KBM-7 (cell line): ENCODE measurements around the gene CALD1.

Source experiments
- DNase-seq: peaks from one replicate; pipeline ENCODE4 v3.0.0-alpha.2; 2015
- in situ Hi-C: fragments of 300-500 bp; cut with MboI; formaldehyde crosslinking; loops from 2 replicates; pipeline ENCODE4 v1.14.3; 2020; ENCODE audit warnings: low sequenced_read_pairs, low pct_unique_long_range_greater_than_20kb, mixed read lengths

CALD1 gene

DNA sequence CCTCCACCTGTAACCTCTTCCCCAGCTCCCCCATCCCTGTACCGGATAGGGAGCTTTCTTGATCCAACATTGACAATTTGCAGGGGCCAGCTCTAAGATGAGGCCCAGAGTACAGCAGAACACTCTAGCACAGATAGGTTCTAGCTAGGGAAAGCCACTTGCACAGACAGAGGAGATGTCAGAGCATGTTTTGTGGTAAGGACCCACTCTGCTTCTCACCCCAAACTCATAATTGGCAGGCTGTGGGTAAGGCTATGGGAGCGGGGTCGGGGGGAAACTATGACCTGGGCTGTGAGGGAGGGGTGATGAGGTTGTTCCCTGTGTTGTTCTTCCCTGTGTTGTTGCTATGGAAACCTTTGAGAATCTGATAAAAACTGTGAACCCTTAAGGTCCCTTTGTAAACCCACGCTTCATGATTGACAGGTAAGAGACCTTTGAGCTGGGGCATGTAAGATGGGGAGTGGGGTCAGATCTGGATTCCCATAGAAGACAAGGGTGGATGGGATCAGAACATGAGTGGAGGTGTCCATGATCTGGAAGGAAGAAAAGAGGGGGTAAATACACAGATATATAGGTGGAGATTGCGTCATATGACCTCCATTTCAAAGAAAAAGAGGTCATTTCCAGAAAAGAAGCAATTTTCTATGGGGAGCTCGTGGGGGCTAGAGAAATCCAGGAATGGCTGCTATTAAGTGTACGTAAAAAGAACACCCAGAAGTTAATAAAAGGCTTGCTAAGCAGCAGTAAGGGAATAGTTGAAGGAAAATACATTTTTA is 4.0 kb downstream of the CALD1 start:
- in situ Hi-C loops, result no loop called here
- no peak for DNase-seq

DNA sequence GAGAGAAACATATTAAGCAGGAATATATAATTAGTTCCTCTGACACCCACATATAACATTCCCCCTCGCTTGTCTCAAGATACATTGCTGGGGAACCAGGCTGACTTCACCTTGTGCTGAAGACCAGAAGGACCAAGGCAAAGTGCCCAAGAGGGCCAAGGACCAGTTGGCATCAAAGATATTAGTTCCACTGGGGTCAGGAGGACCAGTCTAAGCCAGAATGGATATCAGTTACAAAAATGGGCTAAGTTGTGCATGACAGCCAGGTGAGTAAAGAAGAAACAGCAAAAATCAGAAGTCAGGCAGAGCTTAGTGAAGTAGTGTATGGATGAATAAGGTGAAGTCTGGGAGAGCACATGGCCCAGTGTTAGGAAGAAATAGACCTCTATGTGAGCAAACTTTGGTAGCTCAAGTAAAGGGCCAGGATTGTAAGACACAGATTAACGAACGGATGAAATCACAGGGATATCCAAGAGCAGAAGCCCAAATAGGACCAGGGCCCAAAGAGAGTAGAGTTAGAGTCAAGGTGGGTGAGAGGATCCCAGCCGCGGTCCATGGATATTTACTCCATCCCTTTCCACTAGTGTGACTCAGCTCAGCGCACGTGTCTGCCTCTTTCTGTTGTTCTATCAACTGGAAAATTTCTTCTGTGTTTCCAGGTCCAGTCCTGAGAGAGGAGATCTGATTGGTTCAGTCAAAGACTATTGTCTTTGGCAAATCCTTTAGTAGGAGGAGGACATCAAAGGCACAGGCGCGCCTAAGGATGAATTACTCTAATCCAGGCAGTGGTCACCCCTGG is 5.0 kb downstream of the CALD1 start:
- DNase-seq, result no peak
- in situ Hi-C loops, result no loop called here

DNA sequence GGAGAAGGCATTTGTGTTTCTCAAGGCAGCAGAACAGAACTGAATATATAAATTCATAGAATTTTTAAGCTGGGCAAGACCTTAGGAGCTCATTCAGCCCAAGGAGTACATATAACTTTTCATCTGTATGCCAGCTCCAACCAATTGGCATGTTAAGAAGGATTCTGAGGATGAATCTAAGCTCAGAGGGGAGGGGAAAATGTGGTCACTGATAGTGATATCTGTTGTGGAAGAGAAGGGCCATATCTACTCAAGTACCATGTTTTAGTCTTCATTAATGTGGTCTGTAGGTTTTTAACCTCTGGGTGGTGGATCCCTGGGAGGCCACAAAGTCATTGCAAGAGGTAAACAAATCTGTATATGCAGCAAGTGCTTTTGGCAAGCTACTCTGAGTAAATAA is 6.4 kb downstream of the CALD1 start:
- in situ Hi-C loops, result no loop called here
- no peak for DNase-seq

DNA sequence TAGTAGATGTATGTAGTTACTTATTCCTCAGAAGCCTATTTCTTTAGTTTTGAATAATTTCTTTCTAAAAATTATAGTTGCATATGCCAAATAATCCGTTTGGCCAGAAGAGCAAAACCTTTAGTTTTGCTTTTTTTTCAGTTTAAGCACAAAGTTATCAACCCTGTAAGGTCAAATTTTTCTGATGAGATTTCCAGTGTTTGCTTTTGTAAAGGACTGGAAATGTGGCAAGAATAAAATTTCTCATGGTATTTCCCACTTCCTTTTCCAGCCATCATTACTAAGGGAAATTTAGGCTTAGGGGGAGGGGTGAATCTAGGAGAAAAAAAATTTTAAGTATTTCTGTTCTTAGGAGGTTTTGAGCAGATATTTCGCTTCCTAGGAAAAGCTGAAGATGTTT is 7.6 kb downstream of the CALD1 start:
- in situ Hi-C loops, result no loop called here
- no peak for DNase-seq

DNA sequence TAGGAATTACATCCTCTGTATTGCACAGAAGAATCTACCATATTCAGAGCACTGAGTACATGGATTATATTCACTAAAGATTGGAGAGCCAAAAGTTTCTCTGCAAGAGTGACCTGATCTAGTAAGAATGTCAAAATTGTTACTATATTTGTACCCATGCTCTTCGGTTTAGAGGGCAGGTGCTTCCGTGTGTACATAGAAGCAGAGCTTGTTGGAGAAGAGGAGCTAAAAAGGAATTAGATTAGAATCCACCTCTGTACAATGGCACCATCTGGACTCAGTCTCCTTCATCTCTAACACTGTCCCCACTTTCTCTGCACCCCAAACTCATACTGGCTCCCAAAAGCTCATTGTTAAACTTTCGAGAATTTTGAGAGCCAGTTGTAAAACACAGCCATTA is 8.3 kb downstream of the CALD1 start:
- in situ Hi-C loops, result no loop called here
- no peak for DNase-seq

DNA sequence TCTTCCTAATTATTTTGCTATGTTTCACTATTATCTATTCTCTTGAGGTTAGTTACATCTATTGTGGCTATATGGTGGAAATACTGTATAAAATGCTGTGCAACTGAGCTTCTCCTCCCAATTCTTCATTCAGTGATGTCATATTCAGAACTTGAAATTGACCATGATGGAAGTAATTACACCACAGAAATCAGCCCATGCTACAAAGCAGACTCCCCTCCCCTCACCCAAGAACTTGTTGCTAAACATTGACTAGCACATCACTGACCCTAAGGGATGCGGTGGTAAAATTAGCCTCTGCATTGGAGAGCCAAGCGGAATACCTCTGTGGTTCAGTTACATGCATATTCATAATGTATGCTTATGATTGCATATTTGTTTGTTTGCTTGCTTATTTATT is 8.8 kb downstream of the CALD1 start:
- in situ Hi-C loops, result no loop called here
- DNase-seq, result no peak

DNA sequence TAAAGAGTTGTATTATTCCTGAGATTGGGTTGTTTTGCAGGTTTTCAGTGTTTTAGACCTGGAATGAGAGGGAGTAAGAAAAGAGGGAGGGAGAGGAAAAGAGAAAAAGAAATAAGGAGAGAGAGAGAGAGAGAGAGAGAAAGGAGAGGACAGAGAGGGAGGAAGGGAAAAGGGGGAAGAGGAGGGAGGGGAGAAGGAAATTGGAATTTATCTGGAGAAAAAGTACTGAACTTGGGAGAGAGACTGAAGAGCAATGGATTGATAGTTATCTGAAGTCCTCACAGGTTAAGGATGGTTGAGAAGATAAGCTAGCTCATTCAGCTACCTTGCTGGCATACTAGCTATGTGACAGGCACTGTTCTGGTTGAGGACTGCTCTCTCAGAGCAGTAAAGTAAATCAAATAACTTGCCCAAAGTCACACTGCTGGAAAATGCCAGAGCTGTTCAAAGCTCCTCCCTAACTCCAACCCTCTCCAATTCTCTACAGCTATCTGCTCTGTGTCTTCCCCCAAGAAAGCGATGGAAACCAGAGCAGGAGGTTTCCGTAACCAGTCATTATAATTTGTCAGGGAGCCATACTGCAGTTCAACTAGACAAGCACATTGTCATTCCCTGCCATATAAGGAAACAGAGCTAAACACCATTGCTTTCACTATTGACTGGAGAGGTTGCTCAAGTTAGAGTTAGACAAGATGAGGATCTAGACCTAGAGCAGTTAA is 10.7 kb downstream of the CALD1 start:
- in situ Hi-C loops, result no loop called here
- DNase-seq, result no peak

DNA sequence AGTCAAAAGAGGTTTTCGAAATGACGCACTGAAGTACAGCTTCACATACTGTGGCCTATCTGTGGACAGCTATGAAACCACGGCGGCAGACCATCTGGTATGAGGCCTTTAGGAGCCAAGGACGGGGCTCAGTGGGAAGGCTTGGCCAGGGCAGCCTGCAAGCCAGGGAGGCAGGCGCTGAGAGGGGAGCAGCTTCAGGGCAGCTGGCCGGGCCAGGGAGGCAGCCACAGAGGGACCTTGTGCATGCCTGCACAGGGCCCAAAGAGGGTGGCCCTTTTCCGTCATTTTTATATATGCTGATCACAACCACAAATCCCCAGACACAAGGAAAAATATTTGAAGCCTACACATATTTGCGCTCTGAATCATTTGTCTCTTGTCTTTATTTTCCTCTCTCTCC is 13.5 kb downstream of the CALD1 start:
- DNase-seq, result no peak
- in situ Hi-C loops, result no loop called here

DNA sequence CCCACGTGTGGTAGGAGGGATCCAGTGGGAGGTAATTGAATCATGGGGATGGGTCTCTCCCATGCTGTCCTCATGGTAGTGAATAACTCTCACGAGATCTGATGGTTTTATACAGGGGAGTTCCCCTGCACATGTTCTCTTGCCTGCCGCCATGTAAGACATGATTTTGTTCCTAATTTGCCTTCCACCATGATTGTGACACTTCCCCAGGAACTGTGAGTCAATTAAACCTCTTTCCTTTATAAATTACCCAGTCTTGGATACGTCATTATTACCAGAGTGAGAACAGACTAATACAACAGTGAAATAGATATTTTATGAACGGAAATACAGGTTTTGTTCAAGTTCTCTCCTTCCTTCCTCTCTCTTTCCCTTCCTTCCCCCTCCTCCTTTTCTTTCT is 15.8 kb downstream of the CALD1 start:
- DNase-seq, result no peak
- in situ Hi-C loops, result no loop called here

DNA sequence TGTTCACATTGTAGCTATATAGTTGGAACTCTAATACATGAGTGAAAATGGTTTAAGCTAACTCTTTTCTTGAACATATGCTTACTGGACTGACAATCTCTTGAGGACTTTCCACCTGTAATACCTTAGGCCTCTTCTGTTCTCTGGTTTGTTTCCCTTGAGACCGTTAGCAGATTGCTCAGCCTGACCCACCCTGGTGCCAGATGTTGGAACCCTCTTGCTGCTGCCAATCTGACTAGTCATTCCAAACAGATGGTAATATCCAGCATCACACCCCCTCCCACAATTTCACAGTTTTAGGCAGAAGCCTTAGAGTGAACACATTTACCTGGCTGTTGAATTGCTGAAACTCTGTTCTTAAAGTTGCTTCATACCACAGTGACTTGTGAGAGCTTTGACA is 18.7 kb downstream of the CALD1 start:
- no peak for DNase-seq
- in situ Hi-C loops, result no loop called here

DNA sequence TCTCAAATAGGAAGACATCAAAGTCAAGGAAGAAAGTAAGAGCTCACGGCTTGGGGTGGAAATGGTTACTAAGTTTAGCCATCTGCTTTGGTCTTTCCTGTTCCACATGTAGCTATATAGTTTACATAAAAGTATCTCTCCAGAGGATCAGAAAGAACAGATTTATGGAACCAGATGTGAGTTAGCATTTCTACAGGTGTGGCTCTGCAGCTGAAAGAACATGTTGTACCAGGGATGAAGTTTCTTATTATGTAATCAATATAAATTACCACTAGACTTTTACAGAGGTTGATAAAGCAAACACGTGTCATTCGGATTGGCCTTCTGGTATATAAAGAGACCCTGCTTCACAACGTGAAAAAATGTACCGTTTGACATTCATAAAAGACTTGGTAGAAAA is 19.9 kb downstream of the CALD1 start:
- in situ Hi-C loops, result no loop called here
- DNase-seq, result no peak

DNA sequence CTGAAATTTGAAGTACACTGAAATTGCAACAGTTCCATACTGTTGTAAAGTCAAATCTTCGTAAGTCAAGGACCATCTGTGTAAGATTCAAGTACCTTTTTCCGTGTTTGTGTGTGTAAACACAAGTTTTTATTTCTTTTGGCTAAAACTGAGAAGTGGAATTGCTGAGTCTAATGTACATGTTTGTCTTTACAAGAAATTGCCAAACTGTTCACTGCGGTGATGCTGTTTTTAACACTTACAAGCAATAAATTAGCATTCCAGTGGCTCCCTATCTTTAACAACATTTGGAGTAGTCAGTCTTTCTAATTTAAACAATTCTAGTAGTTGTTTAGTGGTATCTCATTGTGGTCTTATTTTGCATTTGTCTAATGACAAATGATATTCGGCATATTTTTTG is 23.3 kb downstream of the CALD1 start:
- in situ Hi-C loops, result no loop called here

DNA sequence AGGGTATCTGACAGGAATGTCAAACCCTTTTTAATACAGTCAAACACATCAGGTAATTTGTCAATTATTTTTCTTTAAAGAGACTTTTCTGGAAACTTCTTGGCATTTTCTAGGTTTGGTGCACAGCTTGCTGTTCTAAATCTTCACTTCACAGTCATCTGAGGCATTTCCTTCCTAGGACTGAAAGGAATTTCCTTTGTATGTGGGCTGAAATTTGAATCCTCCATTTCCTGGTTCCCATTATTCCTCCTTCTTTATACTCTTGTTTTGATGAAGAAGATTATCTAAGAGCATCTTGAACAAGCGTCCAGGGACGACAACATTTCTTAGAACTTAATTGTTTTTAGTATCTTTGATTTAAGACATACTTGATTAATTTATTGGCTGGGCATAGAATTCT is 24.9 kb downstream of the CALD1 start:
- no peak for DNase-seq

More for the DNA sequence above, 23.3 kb downstream of the CALD1 start:
- DNase-seq, result no peak

DNA sequence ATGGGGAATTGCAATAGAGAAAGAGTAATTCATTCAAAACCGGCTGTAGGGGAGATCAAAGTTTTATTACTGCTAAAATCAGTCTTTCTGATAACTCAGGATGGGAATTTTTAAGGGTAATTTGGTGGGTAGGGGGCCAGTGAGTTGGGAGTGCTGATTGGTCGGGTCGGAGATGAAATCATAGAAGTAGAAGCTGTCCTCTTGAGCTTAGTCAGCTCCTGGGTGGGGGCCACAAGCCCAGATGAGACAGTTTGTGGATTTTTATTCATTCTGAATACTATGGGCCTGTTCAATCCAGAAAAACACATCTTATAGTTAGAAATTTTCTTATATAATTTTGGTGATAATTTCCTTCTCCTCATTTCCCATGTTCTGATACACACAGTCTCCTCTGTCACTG is 25.4 kb downstream of the CALD1 start:
- in situ Hi-C loops, result no loop called here
- no peak for DNase-seq

More for the DNA sequence above, 24.9 kb downstream of the CALD1 start:
- in situ Hi-C loops, result no loop called here

DNA sequence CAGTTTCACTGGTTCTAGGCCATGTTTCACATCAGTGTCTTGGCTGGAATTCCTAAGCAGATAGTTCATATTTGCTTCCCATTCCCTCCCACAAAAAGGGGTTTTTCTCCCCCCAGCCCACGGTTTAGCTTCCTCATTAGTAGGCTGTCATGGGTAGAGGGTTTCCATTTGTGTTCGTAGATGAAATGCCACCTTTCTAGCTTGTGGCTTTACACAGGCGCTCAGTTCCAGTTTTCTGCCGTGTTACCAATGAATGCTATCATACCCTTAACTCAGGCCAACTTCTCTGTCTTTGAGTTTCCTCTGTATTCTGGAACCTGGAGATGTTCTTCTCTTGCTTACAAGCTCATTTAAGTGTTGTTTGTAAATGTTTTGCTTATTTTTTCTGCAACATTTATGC is 26.8 kb downstream of the CALD1 start:
- no peak for DNase-seq
- in situ Hi-C loops, result no loop called here

DNA sequence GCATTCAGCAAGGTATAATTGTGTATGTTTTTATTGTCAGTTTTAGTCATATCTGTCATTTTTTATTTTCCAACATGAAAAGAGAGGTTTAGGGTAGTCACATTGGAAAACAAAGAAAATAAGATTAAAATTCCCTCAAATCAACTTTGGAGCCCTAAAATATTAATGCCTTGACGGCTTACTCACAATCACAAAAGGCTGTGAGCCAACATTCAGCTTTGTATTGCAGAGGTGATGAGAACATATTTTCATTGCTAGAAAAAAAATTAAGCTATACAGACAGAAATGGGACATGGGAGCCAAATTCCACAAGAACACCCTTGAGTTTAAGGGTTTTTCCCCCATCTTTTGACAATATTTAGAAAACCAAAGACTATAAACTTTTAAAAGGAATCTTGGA is 30.2 kb downstream of the CALD1 start:
- in situ Hi-C loops, result no loop called here

DNA sequence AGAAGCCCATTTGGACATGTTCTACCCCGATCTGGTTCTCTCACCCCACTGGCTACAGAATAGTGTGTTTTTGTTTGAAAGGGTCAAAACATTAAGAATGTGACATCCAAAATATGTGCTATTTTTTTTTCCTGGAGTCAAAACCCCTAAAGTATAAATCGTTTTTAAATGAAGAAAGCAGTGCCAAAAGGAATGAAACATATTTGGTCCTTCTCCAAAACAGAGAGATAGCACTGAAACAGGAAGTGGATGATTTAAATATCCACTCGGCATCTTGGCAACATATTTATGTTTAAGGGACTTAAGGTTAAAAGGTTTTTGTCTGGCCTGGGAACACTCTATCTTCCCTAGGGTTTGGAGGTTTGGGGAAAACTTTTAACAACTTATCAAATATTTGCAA is 32.3 kb downstream of the CALD1 start:
- in situ Hi-C loops, result no loop called here
- no peak for DNase-seq

More for the DNA sequence above, 30.2 kb downstream of the CALD1 start:
- DNase-seq, result no peak

DNA sequence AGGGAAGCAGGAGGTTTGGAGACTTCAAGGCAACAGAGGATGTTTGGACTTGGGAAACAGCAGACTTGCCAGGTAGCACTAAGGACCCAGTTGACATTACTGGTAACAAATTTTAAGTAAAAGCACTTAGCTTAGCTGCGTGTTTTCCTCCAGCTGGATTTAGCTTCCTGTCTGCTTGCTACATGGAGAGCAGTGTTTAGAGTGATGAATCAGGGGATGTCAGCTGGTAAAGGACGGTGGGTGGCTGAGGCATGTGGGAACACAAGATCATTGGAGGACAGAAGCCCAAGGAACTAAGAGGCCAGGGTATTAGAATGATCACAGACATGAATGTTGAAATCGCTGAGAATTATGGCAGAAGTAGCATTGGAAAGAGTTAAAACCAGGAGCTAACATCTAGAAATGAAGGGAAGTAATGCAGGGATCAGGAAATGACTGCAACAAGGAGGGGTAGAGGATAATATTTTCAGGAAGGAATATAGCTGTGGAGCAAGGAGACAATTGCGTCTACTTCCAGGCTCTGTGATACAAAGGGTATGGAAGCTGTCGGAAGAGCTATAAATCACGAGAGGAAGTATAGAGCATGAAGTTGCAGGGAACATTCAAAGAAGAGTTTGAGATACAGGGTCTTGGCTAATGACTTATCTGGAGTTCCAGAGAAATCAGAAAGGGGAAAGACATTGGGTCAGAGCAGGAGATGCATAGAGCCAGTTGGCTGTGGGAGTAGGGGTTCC is 34.4 kb downstream of the CALD1 start:
- no peak for DNase-seq
- in situ Hi-C loops, result no loop called here

DNA sequence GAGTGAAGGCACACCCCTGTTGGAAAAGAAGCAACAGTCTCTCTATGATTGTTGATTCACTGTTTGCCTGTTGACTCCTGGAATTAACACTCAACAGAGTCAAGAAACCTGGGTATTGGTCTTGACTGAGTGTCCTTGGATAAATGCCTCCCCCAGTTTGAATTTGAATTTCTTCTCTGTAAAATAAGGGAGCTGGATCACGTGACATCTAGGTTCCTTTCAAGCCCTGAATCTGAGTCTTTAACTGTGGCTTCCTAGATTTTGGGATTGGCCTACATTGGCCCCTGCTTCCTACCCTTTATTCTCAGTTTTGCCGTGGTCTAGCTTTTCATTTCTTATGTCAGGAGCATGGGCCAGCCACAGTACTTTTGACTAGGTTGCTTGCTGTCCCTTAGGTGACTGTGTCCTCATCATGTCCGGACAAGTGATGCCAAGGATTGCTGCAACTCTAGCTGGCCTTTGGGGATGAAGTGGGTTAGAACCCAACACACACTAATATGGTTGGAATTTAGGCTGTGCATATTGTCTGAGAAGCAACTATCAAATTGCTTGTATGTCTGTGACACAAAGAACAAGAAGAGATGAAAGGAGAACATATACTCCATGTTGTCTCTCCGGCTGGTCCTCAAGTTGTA is 35.4 kb downstream of the CALD1 start:
- DNase-seq, result no peak
- in situ Hi-C loops, result no loop called here
